Tibial nerve (tissue), 4 donors: ENCODE measurements around the gene C5orf15. TPM values are rescaled to one million over a fixed set of nuclear protein-coding genes. Genes with fewer than 3 reads are reported as not detected.

Experiments
- DNase-seq, 2 donors: peaks; one replicate each; pipeline ENCODE4 v3.0.0-alpha.2; 2019; ENCODE audit warnings: low spot score in 2 of 2
- H3K27ac ChIP-seq, 4 donors: fragments of 200-600 bp; sonication (generic) in 3 of 4; one replicate each; pipeline ENCODE4 v1.5.1; 2017 to 2019; ENCODE audit warnings: mild to moderate bottlenecking in 1 of 4
- H3K27me3 ChIP-seq, 2 donors: fragments of 200-600 bp; sonication (generic) in 1 of 2; one replicate each; pipeline versions ENCODE4 v1.5.1 to v1.6.0; 2017 to 2019
- H3K36me3 ChIP-seq, 3 donors: fragments of 200-600 bp; sonication (generic); one replicate each; pipeline ENCODE4 v1.5.1; 2018 to 2019
- H3K4me1 ChIP-seq, 4 donors: fragments of 200-600 bp; sonication (generic) in 3 of 4; one replicate each; pipeline ENCODE4 v1.5.1; 2017 to 2019
- H3K4me3 ChIP-seq, 4 donors: fragments of 200-600 bp; sonication (generic) in 3 of 4; one replicate each; pipeline ENCODE4 v1.5.1; 2017 to 2019; ENCODE audit warnings: mild to moderate bottlenecking in 1 of 4, moderate library complexity in 1 of 4
- H3K9me3 ChIP-seq, 4 donors: fragments of 200-600 bp; sonication (generic) in 3 of 4; one replicate each; pipeline ENCODE4 v1.5.1; 2017 to 2019
- CTCF ChIP-seq, 5 experiments: fragments of 200-600 bp in 3 of 5; fragments of 450-650 bp in 2 of 5; sonication (generic) in 3 of 5; IDR thresholded peaks; one replicate each; pipeline ENCODE4 v1.5.1; 2016 to 2019; ENCODE audit warnings: antibody characterized with exemption in 5 of 5, mild to moderate bottlenecking in 3 of 5, moderate library complexity in 2 of 5
- EP300 ChIP-seq, 2 donors: sonication (generic); formaldehyde crosslinking; IDR thresholded peaks; one replicate each; pipeline ENCODE4 v1.6.1; 2017; ENCODE audit warnings: antibody characterized with exemption in 2 of 2, mild to moderate bottlenecking in 1 of 2
- POLR2A ChIP-seq, 2 donors: fragments of 450-650 bp; IDR thresholded peaks; one replicate each; pipeline ENCODE4 v1.6.1; 2017; ENCODE audit warnings: antibody characterized with exemption in 2 of 2, mild to moderate bottlenecking in 2 of 2, moderate library complexity in 2 of 2
- WGBS, 2 donors: methylation state at CpG; one replicate each; pipeline ENCODE4 v1.1.5; 2018; 5-methylcytosine and 5-hydroxymethylcytosine counted together
- total RNA-seq, 4 donors: library from RNA; depleted of rRNA; stranded (reverse); fragments of >200 nt; gene quantifications; one replicate each; pipeline ENCODE4 v1.1.0, GENCODE V29; 2016

C5orf15 gene
- total RNA-seq, 4 donors from 2014 or later: 27.6 to 34.3 (median 32.9) TPM

GRCh38 chr5:134005417-134006061, 37.1 kb upstream of the C5orf15 start:
- no peak for DNase-seq

GRCh38 chr5:134004626-134005416, 36.4 kb upstream of the C5orf15 start, which contains the start of gene VDAC1:
TSS of gene VDAC1 (minus strand) at chr5:134004975. CDS start at chr5:133993012, 11,963 bp downstream.
- 0% methylated on average over 7 to 46 of the region's 96 CpGs for WGBS, 2 donors
- DNase-seq: peak; percentile 50 to 70
- TF ChIP-seq EP300 (IDR thresholded peaks at IDR 0.05): peak; percentile 46 to 92
- TF ChIP-seq POLR2A (IDR thresholded peaks at IDR 0.05): peak; percentile 25 to 82
- TF ChIP-seq CTCF (IDR thresholded peaks at IDR 0.05): peak in 2 of 5 experiments; percentile 18 to 27
- Histone ChIP-seq H3K4me3 (peak within 1 kb of the TSS; percentile 78 to 93 (median 88)), H3K36me3 (no peaks in the 10 kb centered on the region), H3K9me3 (no peaks in the 10 kb centered on the region), H3K27ac (peak within 1 kb of the TSS; percentile 98 to 99 (median 98)), H3K4me1 (peaks cover 0 to 56% (median 40%) of the 10 kb centered on the region in 4 donors), H3K27me3 (no peaks in the 10 kb centered on the region)

More at GRCh38 chr5:134005417-134006061, 37.1 kb upstream of the C5orf15 start:
- Histone ChIP-seq H3K4me1 (peaks cover 0 to 49% (median 33%) of the 10 kb centered on the region in 4 donors), H3K36me3 (no peaks in the 10 kb centered on the region), H3K9me3 (no peaks in the 10 kb centered on the region), H3K4me3 (peak overlapping the region; percentile 78 to 93 (median 88)), H3K27me3 (no peaks in the 10 kb centered on the region), H3K27ac (peak overlapping the region; percentile 98 to 99 (median 98))
- TF ChIP-seq CTCF (IDR thresholded peaks at IDR 0.05) (no peak), POLR2A (IDR thresholded peaks at IDR 0.05) (no peak), EP300 (IDR thresholded peaks at IDR 0.05) (no peak)
- 13 to 19% methylated on average over 40 of the region's 40 CpGs for WGBS, 2 donors

- peaks cover 0 to 64% (median 45%) of the 10 kb centered on the region in 4 donors for H3K4me1 ChIP-seq
- 1 to 2% methylated on average over 23 to 28 of the region's 90 CpGs for WGBS, 2 donors
These were observed 35.6 kb upstream of the C5orf15 start for GRCh38 chr5:134003817-134004625.

More at GRCh38 chr5:134003817-134004625, 35.6 kb upstream of the C5orf15 start:
- Histone ChIP-seq H3K27me3 (no peaks in the 10 kb centered on the region), H3K27ac (peak overlapping the region; percentile 98 to 99 (median 98)), H3K4me3 (peak overlapping the region; percentile 78 to 93 (median 88)), H3K9me3 (no peaks in the 10 kb centered on the region), H3K36me3 (no peaks in the 10 kb centered on the region)
- peak; percentile 21 to 54 for TF ChIP-seq EP300 (IDR thresholded peaks at IDR 0.05)
- no peak for TF ChIP-seq CTCF (IDR thresholded peaks at IDR 0.05)
- peak; percentile 1 to 11 for TF ChIP-seq POLR2A (IDR thresholded peaks at IDR 0.05)
- DNase-seq: peak in 1 of 2 donors; percentile 33
